Measurements from ENCODE around the gene MTFMT.
"Not testable (repeated sequence)": the region's sequence is repeated elsewhere in the genome, so short reads cannot be mapped to it uniquely, and the experiment has no call there.

Gene MTFMT

DNA sequence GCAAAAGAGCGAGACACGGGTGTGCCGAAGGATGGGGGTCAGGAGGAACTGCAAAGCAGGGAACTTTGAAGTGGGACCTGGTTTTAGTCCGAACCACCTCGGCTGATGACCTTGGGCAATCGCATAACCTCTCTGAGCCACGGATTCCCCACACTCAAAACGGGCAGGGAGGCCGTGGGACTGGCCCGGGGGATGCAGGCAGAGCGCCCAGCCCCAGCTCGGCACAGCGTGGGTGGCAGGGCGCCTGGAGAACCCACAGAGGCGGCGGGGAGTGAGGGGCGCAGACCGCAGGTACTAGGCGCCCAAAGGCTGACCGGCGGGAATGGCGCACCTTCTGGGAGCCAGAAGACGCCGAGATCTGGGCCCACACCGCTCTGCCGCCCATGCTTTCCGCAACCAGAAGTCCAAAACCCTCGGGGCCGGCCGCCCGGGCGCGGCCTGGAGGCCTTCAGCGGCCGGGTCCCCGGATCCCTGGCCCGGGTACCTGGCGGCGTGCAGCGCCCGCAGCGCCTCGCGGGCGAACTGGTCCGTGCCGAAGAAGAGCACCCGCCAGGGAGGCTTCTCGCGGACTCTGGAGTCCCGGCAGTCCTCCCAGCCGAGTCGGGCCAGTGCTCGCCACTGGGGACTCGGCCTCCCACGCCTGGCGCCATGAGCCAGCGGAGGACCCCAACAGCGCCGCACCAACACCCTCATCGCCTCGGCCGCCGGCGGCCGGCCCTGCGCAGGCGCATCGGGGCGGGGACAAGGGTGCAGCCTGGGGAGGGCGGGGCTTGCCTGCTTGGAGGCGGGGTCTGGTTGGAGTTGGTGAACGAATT, at the start of gene MTFMT:
MTFMT (minus strand) TSS at position 719 of the 815 bp plus-strand sequence; CDS start at position 693, 26 bp downstream.
- Histone ChIP-seq H3K4me1 (ENCODE audit: insufficient read depth, insufficient read length) (peaks cover 2% of the 10 kb centered on the region), H3K9me3 (ENCODE audit: insufficient read depth, low read length) (no peaks in the 10 kb centered on the region), H3K36me3 (ENCODE audit: insufficient read depth, insufficient read length, low read length) (peaks cover 25% of the 10 kb centered on the region), H3K4me3 (ENCODE audit: insufficient read length, low read depth) (peak within 1 kb of the TSS; percentile 89), H3K9ac (ENCODE audit: insufficient read length, low read depth) (peak within 1 kb of the TSS; percentile 94), H3K27me3 (ENCODE audit: insufficient read depth, insufficient read length) (no peaks in the 10 kb centered on the region)
- TF ChIP-seq ZNF274 (IDR thresholded peaks at IDR 0.05; ENCODE audit: low read depth, low read length) (no peak), YY1 (IDR thresholded peaks at IDR 0.05; ENCODE audit: insufficient read depth, insufficient read length) (no peak), SUZ12 (IDR thresholded peaks at IDR 0.05; ENCODE audit: extremely low read depth, insufficient read depth, insufficient read length) (no peak)
- peak; percentile 69 for DNase-seq (ENCODE audit: low read depth, low spot score)

DNA sequence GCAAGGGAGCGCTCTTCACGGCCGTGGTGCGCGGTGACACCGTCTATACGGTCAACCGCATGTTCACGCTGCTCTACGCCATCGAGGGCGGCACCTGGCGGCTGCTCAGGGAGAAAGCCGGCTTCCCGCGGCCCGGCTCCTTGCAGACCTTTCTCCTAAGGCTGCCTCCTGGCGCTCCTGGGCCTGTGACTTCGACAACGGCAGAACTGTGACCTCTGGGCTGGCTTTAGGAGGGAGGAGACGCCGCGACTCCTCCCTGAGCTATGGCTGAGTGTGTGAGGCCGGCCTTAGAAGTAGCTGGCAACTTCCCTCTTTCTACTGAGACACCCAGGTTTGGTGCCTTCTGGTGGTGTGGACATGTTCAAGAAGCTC, 48.5 kb upstream of the MTFMT start:
- H3K9ac ChIP-seq (ENCODE audit: insufficient read length, low read depth): no peak overlapping the region
- TF ChIP-seq SUZ12 (IDR thresholded peaks at IDR 0.05; ENCODE audit: extremely low read depth, insufficient read depth, insufficient read length): no peak
- TF ChIP-seq ZNF274 (IDR thresholded peaks at IDR 0.05; ENCODE audit: low read depth, low read length): no peak
- TF ChIP-seq YY1 (IDR thresholded peaks at IDR 0.05; ENCODE audit: insufficient read depth, insufficient read length): no peak
- H3K27me3 ChIP-seq (ENCODE audit: insufficient read depth, insufficient read length): no peaks in the 10 kb centered on the region
- peaks cover 17% of the 10 kb centered on the region for H3K4me1 ChIP-seq (ENCODE audit: insufficient read depth, insufficient read length)
- peaks cover 6% of the 10 kb centered on the region; the same call in 1 of the 2 replicates for H3K9me3 ChIP-seq (ENCODE audit: insufficient read depth, low read length)
- H3K4me3 ChIP-seq (ENCODE audit: insufficient read length, low read depth): no peak overlapping the region
- H3K36me3 ChIP-seq (ENCODE audit: insufficient read depth, insufficient read length, low read length): no peaks in the 10 kb centered on the region
- no peak for DNase-seq (ENCODE audit: low read depth, low spot score)

DNA sequence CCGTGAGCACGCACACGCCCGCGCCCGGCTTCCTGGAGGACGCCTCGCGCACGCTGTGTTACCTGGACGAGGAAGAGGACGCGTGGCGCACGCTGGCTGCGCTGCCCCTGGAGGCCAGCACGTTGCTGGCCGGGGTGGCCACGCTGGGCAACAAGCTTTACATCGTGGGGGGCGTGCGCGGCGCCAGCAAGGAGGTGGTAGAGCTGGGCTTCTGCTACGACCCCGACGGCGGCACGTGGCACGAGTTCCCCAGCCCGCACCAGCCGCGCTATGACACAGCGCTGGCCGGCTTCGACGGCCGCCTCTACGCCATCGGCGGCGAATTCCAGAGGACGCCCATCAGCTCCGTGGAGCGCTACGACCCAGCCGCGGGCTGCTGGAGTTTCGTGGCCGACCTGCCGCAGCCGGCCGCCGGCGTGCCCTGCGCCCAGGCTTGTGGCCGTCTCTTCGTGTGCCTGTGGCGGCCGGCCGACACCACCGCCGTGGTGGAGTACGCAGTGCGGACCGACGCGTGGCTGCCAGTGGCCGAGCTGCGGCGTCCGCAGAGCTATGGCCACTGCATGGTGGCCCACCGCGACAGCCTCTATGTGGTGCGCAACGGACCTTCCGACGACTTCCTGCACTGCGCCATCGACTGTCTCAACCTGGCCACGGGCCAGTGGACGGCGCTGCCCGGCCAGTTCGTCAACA, 48.0 kb upstream of the MTFMT start:
- Histone ChIP-seq H3K9ac (ENCODE audit: insufficient read length, low read depth) (no peak overlapping the region), H3K4me1 (ENCODE audit: insufficient read depth, insufficient read length) (peaks cover 14% of the 10 kb centered on the region), H3K27me3 (ENCODE audit: insufficient read depth, insufficient read length) (no peaks in the 10 kb centered on the region), H3K4me3 (ENCODE audit: insufficient read length, low read depth) (no peak overlapping the region), H3K36me3 (ENCODE audit: insufficient read depth, insufficient read length, low read length) (no peaks in the 10 kb centered on the region), H3K9me3 (ENCODE audit: insufficient read depth, low read length) (peaks cover 9% of the 10 kb centered on the region; the same call in 1 of the 2 replicates)
- TF ChIP-seq YY1 (IDR thresholded peaks at IDR 0.05; ENCODE audit: insufficient read depth, insufficient read length) (no peak), ZNF274 (IDR thresholded peaks at IDR 0.05; ENCODE audit: low read depth, low read length) (no peak), SUZ12 (IDR thresholded peaks at IDR 0.05; ENCODE audit: extremely low read depth, insufficient read depth, insufficient read length) (no peak)
- no peak for DNase-seq (ENCODE audit: low read depth, low spot score)

DNA sequence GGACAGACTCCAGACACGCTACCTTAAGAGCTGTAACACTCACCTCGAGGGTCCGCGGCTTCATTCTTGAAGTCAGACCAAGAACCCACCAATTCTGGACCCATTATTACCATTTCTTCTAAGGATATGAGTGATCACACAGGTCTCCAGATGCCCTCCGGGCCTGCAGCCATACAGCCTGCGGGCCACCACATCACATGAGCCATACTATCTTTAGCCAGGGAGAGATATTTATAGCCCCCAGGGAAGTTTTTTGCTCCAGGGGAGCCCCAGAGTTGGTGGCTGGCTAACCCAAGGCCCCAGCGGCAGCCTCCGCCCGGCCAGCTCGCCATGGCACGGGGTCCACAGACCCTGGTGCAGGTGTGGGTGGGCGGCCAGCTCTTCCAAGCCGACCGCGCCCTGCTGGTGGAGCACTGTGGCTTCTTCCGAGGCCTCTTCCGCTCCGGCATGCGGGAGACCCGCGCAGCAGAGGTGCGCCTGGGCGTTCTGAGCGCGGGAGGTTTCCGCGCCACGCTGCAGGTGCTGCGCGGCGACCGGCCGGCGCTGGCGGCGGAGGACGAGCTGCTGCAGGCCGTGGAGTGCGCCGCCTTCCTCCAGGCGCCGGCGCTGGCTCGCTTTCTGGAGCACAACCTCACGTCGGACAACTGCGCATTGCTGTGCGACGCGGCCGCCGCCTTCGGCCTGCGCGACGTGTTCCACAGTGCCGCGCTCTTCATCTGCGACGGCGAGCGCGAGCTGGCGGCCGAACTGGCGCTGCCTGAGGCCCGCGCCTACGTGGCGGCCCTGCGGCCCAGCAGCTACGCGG, 47.2 kb upstream of the MTFMT start, which contains the start of gene KBTBD13:
KBTBD13 (plus strand) TSS at position 261 of the 805 bp plus-strand sequence; CDS start at position 331, 70 bp downstream.
- Histone ChIP-seq H3K4me3 (ENCODE audit: insufficient read length, low read depth) (no peak within 1 kb of the TSS), H3K9me3 (ENCODE audit: insufficient read depth, low read length) (peaks cover 9% of the 10 kb centered on the region; the same call in 1 of the 2 replicates), H3K4me1 (ENCODE audit: insufficient read depth, insufficient read length) (peaks cover 9% of the 10 kb centered on the region), H3K9ac (ENCODE audit: insufficient read length, low read depth) (no peak within 1 kb of the TSS), H3K36me3 (ENCODE audit: insufficient read depth, insufficient read length, low read length) (no peaks in the 10 kb centered on the region), H3K27me3 (ENCODE audit: insufficient read depth, insufficient read length) (no peaks in the 10 kb centered on the region)
- TF ChIP-seq SUZ12 (IDR thresholded peaks at IDR 0.05; ENCODE audit: extremely low read depth, insufficient read depth, insufficient read length): no peak
- TF ChIP-seq YY1 (IDR thresholded peaks at IDR 0.05; ENCODE audit: insufficient read depth, insufficient read length): no peak
- TF ChIP-seq ZNF274 (IDR thresholded peaks at IDR 0.05; ENCODE audit: low read depth, low read length): no peak
- no peak for DNase-seq (ENCODE audit: low read depth, low spot score)

DNA sequence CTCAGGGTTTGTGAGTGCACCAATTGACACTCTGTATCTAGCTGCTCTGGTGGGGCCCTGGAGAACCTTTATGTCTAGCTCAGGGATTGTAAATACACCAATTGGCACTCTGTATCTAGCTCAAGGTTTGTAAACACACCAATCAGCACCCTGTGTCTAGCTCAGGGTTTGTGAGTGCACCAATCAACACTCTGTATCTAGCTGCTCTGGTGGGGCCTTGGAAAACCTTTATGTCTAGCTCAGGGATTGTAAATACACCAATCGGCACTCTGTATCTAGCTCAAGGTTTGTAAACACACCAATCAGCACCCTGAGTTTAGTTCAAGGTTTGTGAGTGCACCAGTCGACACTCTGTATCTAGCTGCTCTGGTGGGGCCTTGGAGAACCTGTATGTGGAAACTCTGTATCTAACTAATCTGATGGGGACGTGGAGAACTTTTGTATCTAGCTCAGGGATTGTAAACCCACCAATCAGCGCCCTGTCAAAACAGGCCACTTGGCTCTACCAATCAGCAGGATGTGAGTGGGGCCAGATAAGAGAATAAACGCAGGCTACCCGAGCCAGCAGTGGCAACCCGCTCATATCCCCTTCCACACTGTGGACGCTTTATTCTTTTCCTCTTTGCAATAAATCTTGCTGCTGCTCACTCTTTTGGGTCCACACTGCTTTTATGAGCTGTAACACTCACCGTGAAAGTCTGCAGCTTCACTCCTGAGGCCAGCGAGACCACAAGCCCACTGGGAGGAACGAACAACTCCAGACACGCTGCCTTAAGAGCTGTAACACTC, 46.4 kb upstream of the MTFMT start:
- not testable (repeated sequence) for H3K9ac ChIP-seq (ENCODE audit: insufficient read length, low read depth); H3K4me3 ChIP-seq (ENCODE audit: insufficient read length, low read depth)

DNA sequence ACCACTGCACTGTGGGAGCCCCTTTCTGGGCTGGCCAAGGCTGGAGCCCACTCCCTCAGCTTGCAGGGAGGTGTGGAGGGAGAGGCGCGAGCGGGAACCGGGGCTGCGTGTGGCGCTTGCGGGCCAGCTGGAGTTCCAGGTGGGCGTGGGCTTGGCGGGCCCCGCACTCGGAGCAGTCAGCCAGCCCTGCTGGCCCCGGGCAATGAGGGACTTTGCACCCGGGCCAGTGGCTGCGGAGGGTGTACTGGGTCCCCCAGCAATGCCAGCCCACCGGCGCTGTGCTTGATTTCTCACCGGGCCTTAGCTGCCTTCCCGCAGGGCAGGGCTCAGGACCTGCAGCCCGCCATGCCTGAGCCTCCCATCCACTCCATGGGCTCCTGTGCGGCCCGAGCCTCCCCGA, 45.5 kb upstream of the MTFMT start:
- H3K27me3 ChIP-seq (ENCODE audit: insufficient read depth, insufficient read length); H3K4me1 ChIP-seq (ENCODE audit: insufficient read depth, insufficient read length); H3K9me3 ChIP-seq (ENCODE audit: insufficient read depth, low read length); H3K4me3 ChIP-seq (ENCODE audit: insufficient read length, low read depth); H3K36me3 ChIP-seq (ENCODE audit: insufficient read depth, insufficient read length, low read length); H3K9ac ChIP-seq (ENCODE audit: insufficient read length, low read depth); DNase-seq (ENCODE audit: low read depth, low spot score): not testable (repeated sequence)

More for the DNA sequence above, 46.4 kb upstream of the MTFMT start:
- DNase-seq (ENCODE audit: low read depth, low spot score); H3K36me3 ChIP-seq (ENCODE audit: insufficient read depth, insufficient read length, low read length); H3K27me3 ChIP-seq (ENCODE audit: insufficient read depth, insufficient read length); H3K9me3 ChIP-seq (ENCODE audit: insufficient read depth, low read length); H3K4me1 ChIP-seq (ENCODE audit: insufficient read depth, insufficient read length): not testable (repeated sequence)

Measured in NT2/D1 (cell line).